CD1c-positive myeloid dendritic cell (primary cell): ENCODE measurements around the gene ERP44.
A peak's percentile ranks its signal among the peaks of the same experiment; 100 is the strongest.
"Not testable (repeated sequence)": the region's sequence is repeated elsewhere in the genome, so short reads cannot be mapped to it uniquely, and the experiment has no call there.

Source experiments
- DNase-seq: peaks from one replicate; pipeline ENCODE4 v3.0.0-alpha.2; 2016; ENCODE audit errors: extremely low spot score

The ERP44 gene

DNA sequence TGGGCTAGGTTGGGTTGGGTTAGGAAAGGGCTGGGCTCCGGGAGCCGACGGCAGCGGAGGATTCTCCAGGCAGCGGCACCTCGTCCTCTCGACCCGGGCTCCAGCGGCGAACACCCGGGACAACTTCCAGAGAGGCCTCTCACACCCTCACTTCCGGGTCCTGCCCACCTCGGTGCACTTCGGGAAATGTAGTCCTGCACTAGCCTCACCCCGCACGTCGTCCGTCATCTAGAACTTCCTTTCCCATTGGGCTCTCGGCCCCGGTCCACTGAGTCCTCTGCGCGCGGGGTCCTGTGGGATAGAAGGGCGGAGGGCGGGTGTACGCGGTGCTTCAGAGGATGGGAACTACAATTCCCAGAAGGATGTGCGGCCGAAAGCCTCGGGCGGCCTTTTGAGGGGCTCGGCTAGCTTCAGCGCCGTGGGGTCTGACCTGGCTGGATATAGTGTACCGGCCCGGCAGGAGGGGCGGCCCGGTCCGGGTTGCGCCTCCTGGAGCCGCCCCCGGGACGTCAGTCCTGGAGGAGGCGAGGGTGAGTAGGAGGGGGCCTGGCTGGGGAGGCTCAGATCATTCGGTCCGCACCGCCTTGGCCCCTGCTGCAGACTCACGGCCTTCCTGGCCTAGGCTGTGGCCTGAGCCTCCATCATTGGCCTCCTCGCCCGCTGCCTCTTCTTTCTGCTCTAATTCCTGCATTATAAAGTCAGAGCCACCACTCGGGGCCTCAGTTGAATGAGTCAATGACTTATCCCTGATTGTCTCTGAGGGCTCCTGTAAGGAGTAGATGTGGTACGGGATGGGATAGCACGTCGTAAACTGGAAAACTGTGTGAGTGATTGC lies at the start of gene ERP44, which contains the start of gene INVS:
Gene ERP44 (minus strand): TSS at position 114 of the 835 bp plus-strand sequence. CDS start 160 bp downstream, outside the sequence.
Gene INVS (plus strand): TSS at position 357 of the 835 bp plus-strand sequence. CDS start 5,279 bp downstream, outside the sequence.
- DNase-seq, result peak; percentile 99

- not testable (repeated sequence) for DNase-seq
Observed at GRCh38 chr9:100145976-100146375, 47.2 kb upstream of the ERP44 start.

GRCh38 chr9:100145167-100145934 lies 46.6 kb upstream of the ERP44 start:
- DNase-seq, result not testable (repeated sequence)

GRCh38 chr9:100141862-100142261 lies 43.1 kb upstream of the ERP44 start:
- DNase-seq, result not testable (repeated sequence)

- DNase-seq, result not testable (repeated sequence)
Observed at GRCh38 chr9:100140303-100140702, 41.5 kb upstream of the ERP44 start.

DNA sequence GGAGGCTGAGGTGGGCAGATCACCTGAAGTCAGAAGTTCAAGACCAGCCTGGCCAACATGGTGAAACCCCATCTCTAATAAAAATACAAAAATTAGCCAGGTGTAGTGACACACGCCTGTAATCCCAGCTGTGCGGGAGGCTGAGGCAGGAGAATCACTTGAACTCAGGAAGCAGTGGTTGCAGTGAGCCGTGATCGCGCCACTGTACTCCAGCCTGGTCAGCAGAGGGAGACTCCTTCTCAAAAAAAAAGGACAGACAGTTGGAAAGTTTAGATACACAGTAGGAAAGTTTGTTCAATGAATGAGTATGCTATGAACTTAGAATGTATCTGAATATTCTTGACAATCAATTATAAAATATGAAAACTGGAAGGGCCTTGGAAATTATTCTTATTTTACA lies 38.0 kb upstream of the ERP44 start:
- not testable (repeated sequence) for DNase-seq

- no peak for DNase-seq
Observed at GRCh38 chr9:100134731-100135130, 35.9 kb upstream of the ERP44 start.

GRCh38 chr9:100131875-100132430 lies 33.2 kb upstream of the ERP44 start:
- DNase-seq, result no peak

DNA sequence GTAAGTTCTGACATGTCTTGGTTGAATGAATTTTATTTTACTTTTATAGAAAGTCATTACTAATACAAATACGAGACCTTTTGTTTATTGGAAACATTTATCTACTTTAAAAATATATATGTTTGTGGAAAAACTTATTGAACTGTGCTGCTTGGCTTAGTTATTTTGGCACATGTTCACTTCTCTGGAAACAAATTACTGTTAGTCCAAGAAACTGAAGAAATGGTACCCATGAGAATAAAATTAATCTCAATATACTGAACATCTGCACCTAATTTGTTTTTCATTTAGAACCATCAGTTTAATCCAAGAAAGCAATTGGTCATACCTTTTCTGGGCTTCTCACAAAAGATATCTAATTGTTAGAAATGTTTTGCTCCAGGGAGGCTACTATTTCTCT lies 32.4 kb upstream of the ERP44 start:
- DNase-seq, result no peak

DNA sequence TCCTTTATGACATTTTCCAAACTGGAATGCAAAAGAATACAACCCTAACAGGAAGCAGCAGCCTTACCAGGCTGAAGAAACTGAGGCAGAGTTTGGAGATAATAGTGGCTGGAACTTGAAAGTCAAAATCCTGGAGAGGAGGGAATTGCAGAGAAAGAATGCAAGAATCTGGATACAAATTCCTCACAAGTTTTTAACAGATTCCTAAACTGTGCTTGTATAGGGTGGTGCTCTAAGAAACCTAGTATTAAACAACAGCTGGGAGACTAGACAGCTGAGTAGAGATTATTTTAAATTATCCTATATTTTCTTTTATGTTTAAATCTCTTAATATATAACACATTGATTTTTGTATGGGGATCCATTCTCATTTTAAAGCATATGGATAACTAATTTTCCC lies 31.0 kb upstream of the ERP44 start:
- DNase-seq, result no peak

DNA sequence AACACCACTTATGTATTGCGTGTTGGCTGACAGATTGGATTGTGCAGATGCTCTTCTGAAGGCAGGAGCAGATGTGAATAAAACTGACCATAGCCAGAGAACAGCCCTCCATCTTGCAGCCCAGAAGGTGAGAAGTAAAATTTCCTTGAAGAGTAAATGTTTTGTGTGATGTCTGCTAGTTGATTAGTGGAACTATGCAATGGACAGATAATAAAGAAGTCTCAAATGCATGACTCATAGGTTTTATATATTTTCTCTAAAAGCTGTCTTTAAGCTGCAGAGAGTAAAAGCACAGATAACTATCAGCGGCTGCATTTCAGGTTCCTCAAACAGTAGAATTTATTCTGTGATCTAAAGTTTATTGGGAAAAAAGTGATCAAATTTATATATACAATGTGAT lies 27.6 kb upstream of the ERP44 start:
- DNase-seq, result no peak

- DNase-seq, result no peak
Observed at GRCh38 chr9:100125910-100126309, 27.1 kb upstream of the ERP44 start.

DNA sequence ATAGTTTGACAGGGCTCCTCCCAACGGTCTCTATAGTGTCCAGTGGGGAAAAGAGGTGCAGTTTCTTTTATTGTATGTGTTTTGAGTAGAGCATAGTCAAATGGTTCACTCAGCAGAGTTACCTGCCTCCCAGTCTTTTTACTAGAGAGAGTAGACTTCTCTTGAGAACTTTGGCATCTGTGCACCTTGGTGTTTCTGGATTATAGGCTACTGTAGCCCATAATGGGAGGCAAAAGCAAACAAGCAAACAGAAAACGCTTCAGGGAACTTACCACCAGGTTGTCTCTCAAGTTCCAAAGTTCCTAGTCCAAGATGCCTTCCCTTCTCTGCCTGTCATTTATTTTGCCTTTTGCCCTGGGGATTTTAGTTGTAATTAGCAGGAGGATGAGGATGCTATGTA lies 26.4 kb upstream of the ERP44 start:
- no peak for DNase-seq

DNA sequence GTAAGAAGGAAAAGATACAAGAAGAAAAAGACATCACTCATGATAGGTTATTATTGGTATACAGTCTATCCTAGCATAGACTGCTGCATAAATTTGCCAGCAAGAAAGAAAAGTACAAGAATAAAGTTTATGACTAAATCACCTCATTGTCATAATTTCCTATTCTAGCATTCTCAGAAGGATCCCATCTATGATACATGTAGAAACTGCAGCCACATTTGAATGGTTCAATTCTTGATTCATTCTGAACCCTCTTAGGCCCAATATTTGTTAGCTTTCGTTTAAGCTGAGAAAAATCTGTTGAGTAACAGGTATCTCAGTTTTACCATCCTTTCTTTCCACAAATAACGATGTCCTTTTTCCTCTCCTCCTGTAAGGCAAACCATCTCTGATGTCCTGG lies 21.5 kb upstream of the ERP44 start:
- DNase-seq, result no peak

- DNase-seq, result no peak
Observed at GRCh38 chr9:100117316-100117715, 18.5 kb upstream of the ERP44 start.

- no peak for DNase-seq
Observed at GRCh38 chr9:100112677-100113336, 14.0 kb upstream of the ERP44 start.

- DNase-seq, result no peak
Observed at GRCh38 chr9:100111235-100111634, 12.4 kb upstream of the ERP44 start.

- no peak for DNase-seq
Observed at GRCh38 chr9:100108559-100108958, 9.8 kb upstream of the ERP44 start.

GRCh38 chr9:100106616-100107015 lies 7.8 kb upstream of the ERP44 start:
- DNase-seq, result no peak

DNA sequence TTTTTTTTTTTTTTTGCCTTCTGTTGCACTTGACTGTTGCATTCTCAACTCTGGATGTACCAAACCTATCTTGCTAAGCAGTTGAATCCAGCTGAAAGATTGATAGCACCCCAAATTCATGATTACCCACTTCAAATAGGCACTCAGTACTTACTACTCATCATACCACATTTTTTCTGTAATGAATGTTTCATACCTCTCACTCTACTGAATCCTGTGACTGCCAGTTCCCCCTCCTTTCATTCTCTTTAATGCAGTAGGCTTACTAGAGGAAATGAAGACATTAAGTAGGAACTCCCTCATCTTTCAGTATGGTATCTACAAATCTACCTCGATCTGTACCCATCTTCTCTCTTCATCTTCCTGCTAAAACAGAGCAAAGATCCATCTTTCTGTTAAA lies 7.1 kb upstream of the ERP44 start:
- DNase-seq, result no peak

DNA sequence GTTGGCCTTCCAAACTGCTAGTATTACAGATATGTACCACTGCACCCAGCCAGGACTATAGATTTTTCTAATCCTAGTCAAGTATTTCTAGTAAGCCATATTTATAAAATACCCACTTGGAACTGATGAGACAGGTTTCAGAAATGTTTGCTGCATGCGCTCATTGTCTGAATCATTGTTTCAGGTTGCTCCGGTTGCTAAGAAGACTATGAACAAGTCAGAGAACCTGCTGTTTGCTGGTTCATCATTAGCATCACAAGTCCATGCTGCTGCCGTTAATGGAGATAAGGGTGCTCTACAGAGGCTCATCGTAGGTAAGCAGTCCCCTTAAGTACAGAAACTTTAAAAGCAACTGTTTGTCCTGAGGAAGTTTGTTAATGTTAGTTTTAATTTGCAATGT lies 5.5 kb upstream of the ERP44 start:
- no peak for DNase-seq

GRCh38 chr9:100101608-100102007 lies 2.8 kb upstream of the ERP44 start:
- DNase-seq, result no peak
